ENCODE measurements around the gene CTSC.

The CTSC gene

DNA sequence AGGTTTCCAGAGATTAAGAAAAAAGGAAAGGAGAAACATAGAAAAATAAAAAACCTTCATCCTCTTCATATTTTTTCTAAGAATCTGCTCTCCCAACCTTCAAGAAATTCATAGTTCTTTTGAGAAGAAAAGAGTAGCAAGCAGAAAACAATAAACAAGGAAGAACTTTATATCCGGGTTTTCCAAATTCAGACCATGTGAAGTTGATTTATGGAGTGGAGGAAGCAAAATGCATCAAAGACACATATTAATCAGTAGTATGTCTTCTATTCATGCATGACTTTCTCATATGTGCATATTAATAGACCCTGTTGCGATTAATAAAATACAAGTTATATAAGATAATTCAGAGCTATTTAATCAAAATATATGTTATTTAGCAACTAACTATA lies 20.5 kb upstream of the CTSC start:
- H3K4me2 ChIP-seq (ENCODE audit: low read depth, low read length, poor library complexity, severe bottlenecking) = no peak overlapping the region
- H3K4me3 ChIP-seq (ENCODE audit: insufficient read depth, low read length, poor library complexity, severe bottlenecking) = no peak overlapping the region
- no peak overlapping the region for H2AFZ ChIP-seq (ENCODE audit: low read depth, low read length, severe bottlenecking)
- H3K79me2 ChIP-seq (ENCODE audit: insufficient read depth, low read length) = no peaks in the 10 kb centered on the region
- TF ChIP-seq, protein P1, sequence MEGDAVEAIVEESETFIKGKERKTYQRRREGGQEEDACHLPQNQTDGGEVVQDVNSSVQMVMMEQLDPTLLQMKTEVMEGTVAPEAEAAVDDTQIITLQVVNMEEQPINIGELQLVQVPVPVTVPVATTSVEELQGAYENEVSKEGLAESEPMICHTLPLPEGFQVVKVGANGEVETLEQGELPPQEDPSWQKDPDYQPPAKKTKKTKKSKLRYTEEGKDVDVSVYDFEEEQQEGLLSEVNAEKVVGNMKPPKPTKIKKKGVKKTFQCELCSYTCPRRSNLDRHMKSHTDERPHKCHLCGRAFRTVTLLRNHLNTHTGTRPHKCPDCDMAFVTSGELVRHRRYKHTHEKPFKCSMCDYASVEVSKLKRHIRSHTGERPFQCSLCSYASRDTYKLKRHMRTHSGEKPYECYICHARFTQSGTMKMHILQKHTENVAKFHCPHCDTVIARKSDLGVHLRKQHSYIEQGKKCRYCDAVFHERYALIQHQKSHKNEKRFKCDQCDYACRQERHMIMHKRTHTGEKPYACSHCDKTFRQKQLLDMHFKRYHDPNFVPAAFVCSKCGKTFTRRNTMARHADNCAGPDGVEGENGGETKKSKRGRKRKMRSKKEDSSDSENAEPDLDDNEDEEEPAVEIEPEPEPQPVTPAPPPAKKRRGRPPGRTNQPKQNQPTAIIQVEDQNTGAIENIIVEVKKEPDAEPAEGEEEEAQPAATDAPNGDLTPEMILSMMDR (IDR thresholded peaks at IDR 0.05; ENCODE audit: insufficient read depth, low read length, poor library complexity, severe bottlenecking) = no peak
- no peak for TF ChIP-seq EZH2phosphoT487 (conservative IDR thresholded peaks at IDR 0.05; ENCODE audit: low read length)
- no peaks in the 10 kb centered on the region for H3F3A ChIP-seq (ENCODE audit: insufficient read depth)
- no peaks in the 10 kb centered on the region for H4K20me1 ChIP-seq (ENCODE audit: low read depth, low read length)
- no peaks in the 10 kb centered on the region for H3K9me2 ChIP-seq (replicated peaks; ENCODE audit: insufficient read depth, low read length)
- no peaks in the 10 kb centered on the region for H3K9me3 ChIP-seq (ENCODE audit: insufficient read depth, low read length)
- H3K36me3 ChIP-seq (ENCODE audit: low read length) = no peaks in the 10 kb centered on the region
- no peak overlapping the region for H3K27ac ChIP-seq (ENCODE audit: low read depth, low read length)
- no peak overlapping the region for H3K9ac ChIP-seq (ENCODE audit: low read length)
- no peaks in the 10 kb centered on the region for H3K27me3 ChIP-seq (ENCODE audit: low read length)

DNA sequence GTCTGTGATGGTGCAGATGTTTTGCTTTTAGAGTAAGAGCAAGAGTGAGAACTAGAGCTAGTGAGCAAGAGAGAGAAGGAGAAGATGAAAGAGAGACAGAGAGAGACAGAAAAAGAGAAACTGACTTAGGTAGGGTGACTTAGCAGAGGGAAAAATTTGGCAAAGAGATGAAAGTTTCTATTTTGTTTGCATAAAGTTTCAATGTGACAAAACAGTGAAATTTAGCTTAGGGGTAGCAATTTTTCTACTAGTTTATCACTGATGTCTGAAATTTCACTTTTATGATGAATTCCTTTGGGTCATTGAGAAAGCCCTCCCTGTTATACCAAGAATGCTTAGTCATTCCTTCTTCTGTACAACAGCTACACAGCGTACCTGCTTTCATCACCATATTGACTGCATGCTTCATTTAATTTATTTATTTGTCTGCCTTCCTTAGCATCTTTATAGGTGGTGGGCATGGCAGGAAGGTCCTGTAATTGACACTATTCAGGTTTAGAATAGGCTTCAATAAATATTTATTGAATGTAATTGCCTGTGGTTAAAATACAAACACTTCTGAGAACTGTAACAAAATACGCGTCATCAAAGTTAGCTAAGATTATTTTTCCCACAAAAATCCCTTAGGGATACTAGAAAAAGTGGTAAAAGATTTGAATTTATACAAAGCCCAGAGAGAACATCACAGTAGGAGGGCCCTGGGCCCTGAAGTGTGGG lies 19.9 kb upstream of the CTSC start:
- no peaks in the 10 kb centered on the region for H3K79me2 ChIP-seq (ENCODE audit: insufficient read depth, low read length)
- H3K27ac ChIP-seq (ENCODE audit: low read depth, low read length) = no peak overlapping the region
- H3K4me2 ChIP-seq (ENCODE audit: low read depth, low read length, poor library complexity, severe bottlenecking) = no peak overlapping the region
- H3K27me3 ChIP-seq (ENCODE audit: low read length) = no peaks in the 10 kb centered on the region
- no peaks in the 10 kb centered on the region for H3F3A ChIP-seq (ENCODE audit: insufficient read depth)
- no peak overlapping the region for H3K4me3 ChIP-seq (ENCODE audit: insufficient read depth, low read length, poor library complexity, severe bottlenecking)
- no peaks in the 10 kb centered on the region for H3K36me3 ChIP-seq (ENCODE audit: low read length)
- no peak overlapping the region for H2AFZ ChIP-seq (ENCODE audit: low read depth, low read length, severe bottlenecking)
- H3K9me3 ChIP-seq (ENCODE audit: insufficient read depth, low read length) = no peaks in the 10 kb centered on the region
- no peaks in the 10 kb centered on the region for H4K20me1 ChIP-seq (ENCODE audit: low read depth, low read length)
- no peak overlapping the region for H3K9ac ChIP-seq (ENCODE audit: low read length)
- TF ChIP-seq, protein P1 (IDR thresholded peaks at IDR 0.05; ENCODE audit: insufficient read depth, low read length, poor library complexity, severe bottlenecking) = no peak
- TF ChIP-seq EZH2phosphoT487 (conservative IDR thresholded peaks at IDR 0.05; ENCODE audit: low read length) = no peak
- no peaks in the 10 kb centered on the region for H3K9me2 ChIP-seq (replicated peaks; ENCODE audit: insufficient read depth, low read length)

GRCh38 chr11:88355887-88356286 lies 18.4 kb upstream of the CTSC start:
- Histone ChIP-seq H3K36me3 (ENCODE audit: low read length) (no peaks in the 10 kb centered on the region), H3K4me3 (ENCODE audit: insufficient read depth, low read length, poor library complexity, severe bottlenecking) (no peak overlapping the region), H3K4me2 (ENCODE audit: low read depth, low read length, poor library complexity, severe bottlenecking) (no peak overlapping the region), H3K79me2 (ENCODE audit: insufficient read depth, low read length) (no peaks in the 10 kb centered on the region), H2AFZ (ENCODE audit: low read depth, low read length, severe bottlenecking) (no peak overlapping the region), H3K9me2 (replicated peaks; ENCODE audit: insufficient read depth, low read length) (no peaks in the 10 kb centered on the region), H3F3A (ENCODE audit: insufficient read depth) (no peaks in the 10 kb centered on the region), H4K20me1 (ENCODE audit: low read depth, low read length) (no peaks in the 10 kb centered on the region), H3K27ac (ENCODE audit: low read depth, low read length) (no peak overlapping the region), H3K9ac (ENCODE audit: low read length) (no peak overlapping the region), H3K27me3 (ENCODE audit: low read length) (no peaks in the 10 kb centered on the region), H3K9me3 (ENCODE audit: insufficient read depth, low read length) (no peaks in the 10 kb centered on the region)
- TF ChIP-seq, protein P1 (IDR thresholded peaks at IDR 0.05; ENCODE audit: insufficient read depth, low read length, poor library complexity, severe bottlenecking) = no peak
- TF ChIP-seq EZH2phosphoT487 (conservative IDR thresholded peaks at IDR 0.05; ENCODE audit: low read length) = no peak
